GM18907 (cell line): ENCODE measurements around the gene CDHR4.
"Not testable (repeated sequence)": the region's sequence is repeated elsewhere in the genome, so short reads cannot be mapped to it uniquely, and the experiment has no call there.

Experiments used
- ATAC-seq: cut with Tn5 transposase; IDR thresholded peaks from one replicate; pipeline ENCODE4 v1.9.1; 2021; ENCODE audit warnings: mild to moderate bottlenecking, moderate library complexity; ENCODE audit not compliant: unreplicated experiment

The CDHR4 gene

DNA sequence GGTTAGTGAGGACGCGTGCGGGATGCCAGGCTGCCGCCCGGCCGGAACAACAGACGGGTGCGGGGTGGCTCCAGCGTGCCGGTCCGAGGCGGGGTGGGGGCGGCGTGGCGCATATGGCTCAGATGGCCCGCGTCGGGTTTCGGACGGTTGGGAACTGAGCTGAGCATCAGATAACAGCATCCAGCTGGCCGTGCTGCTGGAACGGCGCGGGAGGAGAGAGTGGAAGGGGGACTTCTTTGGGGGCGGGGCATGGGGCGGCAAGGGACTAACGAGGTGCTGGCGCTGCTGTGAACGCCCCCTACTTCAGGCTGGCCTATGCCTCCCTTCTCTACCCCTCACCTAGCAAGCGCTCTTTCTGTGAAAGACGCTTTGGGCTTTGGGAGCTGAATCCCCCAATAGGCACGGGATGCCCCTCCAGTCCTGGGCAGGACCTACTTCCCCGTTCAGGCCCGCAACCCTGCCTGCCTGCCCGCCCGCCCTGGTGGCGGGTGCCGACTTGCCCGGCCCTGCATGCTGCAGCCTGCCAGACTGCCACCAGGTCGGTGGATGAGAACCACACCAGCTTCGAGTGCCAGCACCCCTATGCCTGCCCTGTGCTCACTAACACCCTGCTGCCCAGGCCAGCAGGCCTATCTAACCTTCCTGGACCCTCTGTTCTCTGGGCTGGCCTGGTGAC lies 3.9 kb upstream of the CDHR4 start:
- ATAC-seq: peak; percentile 9

- ATAC-seq: peak; percentile 58
Observed at GRCh38 chr3:49802719-49803464, 3.2 kb upstream of the CDHR4 start, which contains the start of gene INKA1. TSS of gene INKA1 (plus strand) at chr3:49803261. CDS start at chr3:49803393, 132 bp downstream.

DNA sequence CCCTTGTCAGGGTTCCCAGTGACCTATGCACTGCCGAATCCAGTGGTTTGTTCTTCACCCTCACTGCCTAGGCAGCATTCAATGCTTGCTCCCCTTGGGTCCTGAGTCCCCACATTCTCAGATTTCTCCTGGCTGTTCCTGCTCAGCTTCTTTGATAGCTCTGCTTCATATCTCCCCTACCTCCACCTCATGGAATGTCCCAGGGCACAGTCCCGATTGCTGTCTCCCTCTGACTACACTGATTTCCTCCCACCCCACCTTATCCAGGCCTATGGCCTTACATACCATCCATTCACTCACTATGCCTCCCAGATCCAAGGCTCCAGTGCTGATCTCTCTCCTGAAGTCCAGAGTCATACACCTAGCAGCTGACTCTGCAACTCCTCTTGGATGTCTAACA lies 1.5 kb upstream of the CDHR4 start:
- ATAC-seq: no peak

GRCh38 chr3:49799105-49799504 lies 568 bp downstream of the CDHR4 start:
- no peak for ATAC-seq

- no peak for ATAC-seq
Observed at GRCh38 chr3:49794926-49795905, 4.5 kb downstream of the CDHR4 start.

- ATAC-seq: no peak
Observed at GRCh38 chr3:49794431-49794830, 5.2 kb downstream of the CDHR4 start.

- ATAC-seq: no peak
Observed at GRCh38 chr3:49793486-49794085, 6.1 kb downstream of the CDHR4 start.

GRCh38 chr3:49792371-49793150 lies 7.1 kb downstream of the CDHR4 start:
- ATAC-seq: no peak

DNA sequence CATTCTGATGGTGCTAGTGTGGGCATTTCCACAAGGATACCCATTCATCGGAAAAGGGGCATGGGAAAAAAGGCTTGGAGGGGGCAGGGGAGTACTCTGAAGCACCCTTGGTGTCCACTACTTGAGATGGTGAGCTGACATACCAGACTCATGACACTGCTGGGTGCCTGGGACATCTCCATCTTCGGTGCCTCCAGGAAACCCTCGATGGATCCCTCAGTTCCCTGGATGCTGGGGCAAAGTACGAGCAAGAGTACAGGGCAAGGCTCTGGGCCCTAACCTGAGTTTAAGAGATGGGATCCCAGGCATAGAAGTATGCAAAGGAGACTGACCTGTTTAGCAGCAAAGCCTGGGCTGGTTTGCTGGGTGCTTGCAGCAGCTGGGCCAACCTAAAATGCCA lies 8.1 kb downstream of the CDHR4 start:
- ATAC-seq: no peak

- ATAC-seq: no peak
Observed at GRCh38 chr3:49790626-49791411, 8.9 kb downstream of the CDHR4 start.

DNA sequence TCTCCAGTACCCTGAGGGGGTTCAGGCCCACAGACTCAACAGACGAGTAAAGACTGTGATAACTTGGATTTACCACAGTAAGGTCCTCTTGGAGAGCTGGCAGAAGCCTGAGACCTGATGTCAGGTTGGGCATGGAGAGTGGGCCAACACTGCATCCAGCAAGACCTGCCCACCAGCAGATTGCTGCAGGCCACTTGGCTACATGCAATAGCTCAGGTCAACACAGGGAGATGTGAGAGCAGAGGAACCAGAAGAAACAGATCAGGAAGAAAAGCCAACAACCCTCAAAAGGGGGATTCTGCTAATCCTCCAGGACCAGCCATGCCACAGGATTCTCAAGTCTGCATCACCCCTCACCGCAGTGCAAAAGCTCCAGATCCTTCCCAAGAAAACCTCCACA lies 11.6 kb downstream of the CDHR4 start:
- no peak for ATAC-seq

GRCh38 chr3:49787536-49787935 lies 12.1 kb downstream of the CDHR4 start:
- ATAC-seq: no peak

DNA sequence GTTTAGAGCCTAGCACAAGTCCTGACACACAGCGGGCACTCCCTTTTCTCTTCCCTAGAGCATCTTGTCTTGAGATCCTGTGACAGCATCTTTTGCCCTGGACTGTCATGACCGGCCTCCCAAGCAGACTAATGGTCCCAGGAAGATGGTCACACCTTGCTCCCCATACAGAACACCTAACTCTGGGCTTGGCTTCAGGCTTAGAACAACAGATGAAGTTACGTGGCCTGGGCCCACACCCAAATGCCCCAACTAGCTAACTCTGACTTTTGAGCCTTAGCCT lies 12.6 kb downstream of the CDHR4 start:
- ATAC-seq: no peak

DNA sequence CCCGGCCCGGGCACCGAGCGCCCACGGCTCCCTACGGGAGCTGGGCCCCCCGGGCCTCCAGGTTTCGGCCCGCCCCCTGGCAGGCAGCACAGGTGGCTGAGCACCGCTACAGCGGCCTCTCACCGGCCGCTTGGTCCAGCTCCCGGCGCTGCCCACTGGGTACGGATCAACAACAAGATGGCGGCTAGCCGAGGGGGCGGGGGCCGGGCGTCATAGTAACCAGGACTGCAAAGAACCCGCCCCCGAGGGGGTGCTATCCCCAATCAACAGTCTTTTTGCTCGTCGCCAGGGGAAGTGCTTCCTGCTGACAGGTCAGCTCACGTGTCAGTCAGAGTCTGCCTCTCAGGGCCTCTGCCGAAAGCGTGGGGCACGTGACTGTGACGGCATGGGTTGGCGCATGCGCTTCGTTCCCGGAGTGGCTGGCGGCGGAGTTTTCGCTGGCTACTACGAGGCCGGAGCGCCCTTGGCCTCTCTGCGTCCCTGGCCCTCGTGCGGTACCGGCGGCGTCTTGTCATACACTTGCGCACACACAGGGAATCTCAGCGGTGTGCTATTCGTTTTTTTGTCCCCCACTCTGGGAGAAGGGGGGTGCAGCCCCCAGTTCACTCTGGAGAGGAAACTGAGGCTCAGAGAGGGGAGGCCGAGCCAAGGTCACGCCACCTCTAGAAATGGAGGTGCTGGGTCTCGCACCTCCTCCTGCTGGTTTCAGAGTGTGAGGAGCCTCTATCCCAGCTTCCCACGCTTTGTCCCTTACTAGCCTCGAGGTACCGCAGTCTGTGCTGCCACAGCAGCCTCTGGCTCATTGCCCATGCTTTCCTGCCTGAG lies 13.1 kb downstream of the CDHR4 start, which contains the start of gene IP6K1:
TSS of gene IP6K1 (minus strand) at position 186 of the 825 bp plus-strand sequence. CDS start 38,502 bp downstream, outside the sequence.
- peak; percentile 98 for ATAC-seq

- ATAC-seq: peak; percentile 46
Observed at GRCh38 chr3:49785565-49786356, 13.9 kb downstream of the CDHR4 start.

DNA sequence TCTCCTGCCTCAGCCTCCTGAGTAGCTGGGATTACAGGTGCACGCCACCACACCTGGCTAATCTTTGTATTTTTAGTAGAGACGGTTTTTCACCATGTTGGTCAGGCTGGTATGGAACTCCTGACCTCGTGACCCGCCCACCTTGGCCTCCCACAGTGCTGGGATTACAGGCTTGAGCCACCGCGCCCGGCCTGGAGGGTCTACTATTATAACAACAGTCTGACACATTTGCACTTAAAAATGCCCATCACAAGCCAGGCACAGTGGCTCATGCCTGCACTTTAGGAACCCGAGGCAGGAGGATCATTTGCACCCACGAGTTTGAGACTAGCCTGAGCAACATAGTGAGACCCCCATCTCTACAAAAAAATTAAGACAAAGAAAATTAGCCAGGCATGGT lies 17.4 kb downstream of the CDHR4 start:
- not testable (repeated sequence) for ATAC-seq

- ATAC-seq: no peak
Observed at GRCh38 chr3:49781415-49782199, 18.1 kb downstream of the CDHR4 start.
